KMS-11 (cell line): Measurements from ENCODE around the gene RADIL.

Source experiments
- H2AFZ ChIP-seq: fragments of 200-600 bp; sonication (generic); 2 replicates; pipeline ENCODE4 v1.6.1; 2016; ENCODE audit warnings: antibody characterized with exemption, mixed run types, low read depth
- H3K27ac ChIP-seq: fragments of 200-600 bp; sonication (generic); 2 replicates; pipeline ENCODE4 v1.6.1; 2016; ENCODE audit warnings: mild to moderate bottlenecking, mixed run types
- H3K27me3 ChIP-seq: fragments of 200-600 bp; sonication (generic); 2 replicates; pipeline ENCODE4 v1.6.1; 2017; ENCODE audit warnings: mild to moderate bottlenecking, low read depth, mixed run types, moderate library complexity; ENCODE audit not compliant: insufficient read depth
- H3K36me3 ChIP-seq: fragments of 200-600 bp; sonication (generic); 2 replicates; pipeline ENCODE4 v1.6.1; 2017; ENCODE audit warnings: mild to moderate bottlenecking, mixed run types; ENCODE audit not compliant: insufficient read depth
- H3K4me1 ChIP-seq: fragments of 200-600 bp; sonication (generic); 2 replicates; pipeline ENCODE4 v1.6.1; 2016; ENCODE audit warnings: mild to moderate bottlenecking, low read depth, mixed run types; ENCODE audit not compliant: poor library complexity, severe bottlenecking
- H3K4me2 ChIP-seq: fragments of 200-600 bp; sonication (generic); 2 replicates; pipeline ENCODE4 v1.7.0; 2016; ENCODE audit warnings: mild to moderate bottlenecking, mixed run types
- H3K4me3 ChIP-seq: fragments of 200-600 bp; sonication (generic); IDR thresholded peaks from 2 replicates; pipeline ENCODE4 v1.6.1; 2017; ENCODE audit warnings: low read depth, low read length, mixed read lengths; ENCODE audit not compliant: insufficient read depth
- H3K79me2 ChIP-seq: fragments of 200-600 bp; sonication (generic); 2 replicates; pipeline ENCODE4 v1.6.1; 2016; ENCODE audit warnings: low read depth, mixed run types; ENCODE audit not compliant: insufficient read depth
- H3K9ac ChIP-seq: fragments of 200-600 bp; sonication (generic); 2 replicates; pipeline ENCODE4 v1.6.1; 2016; ENCODE audit warnings: mild to moderate bottlenecking, mixed run types
- H4K20me1 ChIP-seq: fragments of 200-600 bp; sonication (generic); 2 replicates; pipeline ENCODE4 v1.6.1; 2016; ENCODE audit warnings: mild to moderate bottlenecking, mixed run types; ENCODE audit not compliant: insufficient read depth
- TF ChIP-seq, protein P1 (sequence below): fragments of 200-600 bp; sonication (generic); conservative IDR thresholded peaks from 2 replicates; pipeline ENCODE4 v1.6.1; 2017; ENCODE audit warnings: low read depth, mild to moderate bottlenecking, antibody characterized with exemption, low read length, moderate library complexity, mixed read lengths

Gene RADIL

DNA sequence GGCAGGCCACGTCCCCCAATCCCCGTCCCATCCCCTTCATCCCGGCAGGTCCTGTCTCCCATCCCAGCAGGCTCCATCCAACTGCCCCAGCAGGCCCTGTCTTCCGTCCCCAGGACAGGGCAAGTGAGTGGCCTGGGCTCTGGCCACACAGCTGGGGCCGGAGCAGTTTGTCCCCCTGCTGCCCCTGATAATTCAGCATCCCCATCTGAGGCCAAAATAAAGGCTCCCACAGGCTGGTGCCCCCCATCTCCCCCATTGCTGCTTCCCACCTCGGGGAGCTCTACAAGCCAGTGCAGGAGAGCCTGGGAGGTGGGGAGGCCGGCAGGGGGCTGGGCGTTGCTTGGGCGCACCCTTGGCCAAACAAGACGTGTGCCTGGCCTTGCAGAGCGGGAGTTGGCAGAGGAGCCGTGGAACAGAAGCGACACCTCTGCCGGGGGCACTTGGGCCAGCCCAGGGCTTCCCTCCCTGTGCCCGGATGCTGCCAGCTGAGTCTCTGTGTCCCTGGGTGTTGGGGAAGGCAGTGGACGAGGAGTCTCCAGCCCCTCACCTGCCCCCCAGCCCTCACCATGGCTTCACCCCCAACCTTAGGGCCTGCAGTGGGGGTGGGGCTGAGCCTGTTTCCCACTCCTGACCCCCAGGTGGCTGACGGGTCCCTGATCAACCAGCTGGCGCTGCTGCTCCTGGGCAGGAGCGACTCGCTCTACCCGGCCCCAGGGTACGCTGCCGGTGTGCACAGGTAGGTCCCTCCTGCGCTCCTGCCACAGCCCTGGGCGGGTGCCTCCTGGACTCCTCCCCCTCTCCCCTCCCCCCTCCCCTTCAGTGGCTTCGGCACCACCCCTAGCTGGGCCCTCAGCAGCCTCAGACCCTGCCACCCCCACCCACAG lies 94.1 kb downstream of the RADIL start:
- TF ChIP-seq, protein P1, sequence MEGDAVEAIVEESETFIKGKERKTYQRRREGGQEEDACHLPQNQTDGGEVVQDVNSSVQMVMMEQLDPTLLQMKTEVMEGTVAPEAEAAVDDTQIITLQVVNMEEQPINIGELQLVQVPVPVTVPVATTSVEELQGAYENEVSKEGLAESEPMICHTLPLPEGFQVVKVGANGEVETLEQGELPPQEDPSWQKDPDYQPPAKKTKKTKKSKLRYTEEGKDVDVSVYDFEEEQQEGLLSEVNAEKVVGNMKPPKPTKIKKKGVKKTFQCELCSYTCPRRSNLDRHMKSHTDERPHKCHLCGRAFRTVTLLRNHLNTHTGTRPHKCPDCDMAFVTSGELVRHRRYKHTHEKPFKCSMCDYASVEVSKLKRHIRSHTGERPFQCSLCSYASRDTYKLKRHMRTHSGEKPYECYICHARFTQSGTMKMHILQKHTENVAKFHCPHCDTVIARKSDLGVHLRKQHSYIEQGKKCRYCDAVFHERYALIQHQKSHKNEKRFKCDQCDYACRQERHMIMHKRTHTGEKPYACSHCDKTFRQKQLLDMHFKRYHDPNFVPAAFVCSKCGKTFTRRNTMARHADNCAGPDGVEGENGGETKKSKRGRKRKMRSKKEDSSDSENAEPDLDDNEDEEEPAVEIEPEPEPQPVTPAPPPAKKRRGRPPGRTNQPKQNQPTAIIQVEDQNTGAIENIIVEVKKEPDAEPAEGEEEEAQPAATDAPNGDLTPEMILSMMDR: no peak
- Histone ChIP-seq H3K4me1 (no peaks in the 10 kb centered on the region), H3K27ac (no peak overlapping the region), H3K4me3 (no peak overlapping the region), H3K4me2 (no peak overlapping the region), H3K79me2 (no peaks in the 10 kb centered on the region), H2AFZ (no peak overlapping the region), H3K27me3 (no peaks in the 10 kb centered on the region), H3K36me3 (no peaks in the 10 kb centered on the region), H3K9ac (no peak overlapping the region), H4K20me1 (no peaks in the 10 kb centered on the region)

- Histone ChIP-seq H4K20me1 (no peaks in the 10 kb centered on the region), H3K9ac (no peak overlapping the region), H3K4me2 (no peak overlapping the region), H3K27ac (no peak overlapping the region), H3K79me2 (no peaks in the 10 kb centered on the region), H3K4me1 (no peaks in the 10 kb centered on the region), H3K4me3 (no peak overlapping the region), H3K27me3 (no peaks in the 10 kb centered on the region), H2AFZ (no peak overlapping the region), H3K36me3 (no peaks in the 10 kb centered on the region)
- TF ChIP-seq, protein P1: no peak
Observed at GRCh38 chr7:4788627-4789189, 94.8 kb downstream of the RADIL start.

DNA sequence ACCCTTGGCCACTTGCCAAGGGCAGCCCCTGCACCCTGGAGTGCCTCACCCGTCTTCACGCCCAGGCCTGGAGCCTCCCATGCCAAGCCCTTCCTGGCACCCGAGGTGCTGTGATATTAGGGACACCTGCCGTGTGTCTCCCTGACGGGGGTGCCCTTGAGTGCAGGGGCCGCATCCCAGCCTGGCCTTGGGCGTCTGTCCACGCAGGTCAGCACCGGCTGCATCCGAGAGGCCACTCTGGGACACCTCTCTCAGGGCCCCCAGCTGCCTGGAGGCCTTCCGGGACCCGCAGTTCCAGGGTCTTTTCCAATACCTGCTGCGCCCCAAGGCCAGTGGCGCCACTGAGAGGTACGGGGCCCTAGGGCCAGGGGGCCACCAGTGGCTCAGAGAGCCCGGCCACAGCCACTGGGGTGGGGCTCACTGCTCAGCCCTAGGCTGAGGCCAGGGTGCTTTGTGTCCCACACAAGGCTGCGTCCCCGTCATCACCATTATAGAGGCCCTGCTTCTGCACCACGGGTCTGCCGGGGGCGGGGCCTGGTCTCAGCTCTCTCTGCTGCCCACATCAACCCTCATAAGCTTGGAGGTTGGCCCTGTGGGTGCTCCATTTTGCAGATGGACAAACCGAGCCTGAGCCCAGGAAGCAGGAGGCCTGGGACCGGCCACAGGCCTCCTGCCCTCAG lies 95.4 kb downstream of the RADIL start:
- Histone ChIP-seq H3K79me2 (no peaks in the 10 kb centered on the region), H3K4me3 (no peak overlapping the region), H3K4me2 (no peak overlapping the region), H4K20me1 (no peaks in the 10 kb centered on the region), H3K27me3 (no peaks in the 10 kb centered on the region), H2AFZ (no peak overlapping the region), H3K9ac (no peak overlapping the region), H3K4me1 (no peaks in the 10 kb centered on the region), H3K27ac (no peak overlapping the region), H3K36me3 (no peaks in the 10 kb centered on the region)
- TF ChIP-seq, protein P1: no peak

- H3K79me2 ChIP-seq: no peaks in the 10 kb centered on the region
- H3K9ac ChIP-seq: no peak overlapping the region
- TF ChIP-seq, protein P1: no peak
- H3K4me1 ChIP-seq: no peaks in the 10 kb centered on the region
- no peak overlapping the region for H3K4me3 ChIP-seq
- no peaks in the 10 kb centered on the region for H3K27me3 ChIP-seq
- no peaks in the 10 kb centered on the region for H4K20me1 ChIP-seq
- no peak overlapping the region for H2AFZ ChIP-seq
- H3K4me2 ChIP-seq: no peak overlapping the region
- H3K36me3 ChIP-seq: no peaks in the 10 kb centered on the region
- no peak overlapping the region for H3K27ac ChIP-seq
Observed at GRCh38 chr7:4787541-4787940, 96.0 kb downstream of the RADIL start.
